Measurements from ENCODE around the gene LRRFIP2.

LRRFIP2 gene

GRCh38 chr3:37093481-37093880 lies 80.9 kb downstream of the LRRFIP2 start:
- TF ChIP-seq CTCF (IDR thresholded peaks at IDR 0.05; ENCODE audit: insufficient read depth, low read depth, low read length, missing control alignments) = no peak
- DNase-seq (ENCODE audit: low read depth) = no peak
- no peak overlapping the region for H3K4me3 ChIP-seq (ENCODE audit: low read depth, low read length)

DNA sequence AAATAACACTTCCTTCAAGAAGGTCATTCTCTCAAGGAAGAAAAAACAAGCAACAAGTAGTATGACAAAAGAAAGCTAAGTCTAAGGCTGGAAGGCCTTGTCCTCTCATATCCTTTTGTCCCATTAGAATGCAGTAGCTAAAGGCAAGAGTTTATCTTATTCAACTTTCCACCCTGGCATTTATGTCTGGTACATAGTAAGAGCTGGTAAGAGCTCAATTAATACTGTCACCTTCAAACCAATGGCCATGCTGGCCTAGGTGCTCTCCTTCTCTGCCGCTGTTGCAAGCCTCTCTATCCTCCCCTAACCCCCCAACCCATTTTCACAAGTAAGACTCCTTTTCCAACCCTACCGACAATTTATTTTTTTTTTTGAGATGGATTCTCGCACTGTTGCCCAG lies 81.9 kb downstream of the LRRFIP2 start:
- TF ChIP-seq CTCF (IDR thresholded peaks at IDR 0.05; ENCODE audit: insufficient read depth, low read depth, low read length, missing control alignments) = no peak
- no peak for DNase-seq (ENCODE audit: low read depth)
- H3K4me3 ChIP-seq (ENCODE audit: low read depth, low read length) = no peak overlapping the region

- DNase-seq (ENCODE audit: low read depth) = no peak
- H3K4me3 ChIP-seq (ENCODE audit: low read depth, low read length) = no peak overlapping the region
- TF ChIP-seq CTCF (IDR thresholded peaks at IDR 0.05; ENCODE audit: insufficient read depth, low read depth, low read length, missing control alignments) = no peak
Observed at GRCh38 chr3:37087870-37088269, 86.5 kb downstream of the LRRFIP2 start.

DNA sequence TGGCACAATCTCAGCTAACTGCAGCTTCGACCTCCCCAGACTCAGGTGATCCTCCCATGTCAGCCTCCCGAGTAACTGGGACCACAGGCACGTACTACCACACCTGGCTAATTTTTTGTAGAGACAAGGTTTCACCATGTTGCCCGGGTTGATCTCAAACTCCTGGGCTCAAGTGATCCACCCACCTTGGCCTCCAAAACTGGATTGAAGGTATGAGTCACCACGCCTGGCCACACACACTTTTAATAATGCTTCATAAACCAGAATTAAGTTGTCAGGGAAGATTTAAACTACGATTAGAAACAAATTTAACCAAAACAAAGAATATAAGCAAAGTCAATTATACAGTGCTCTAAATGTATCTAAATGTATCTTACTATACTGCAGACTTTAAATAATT lies 87.5 kb downstream of the LRRFIP2 start:
- no peak for TF ChIP-seq CTCF (IDR thresholded peaks at IDR 0.05; ENCODE audit: insufficient read depth, low read depth, low read length, missing control alignments)
- no peak for DNase-seq (ENCODE audit: low read depth)
- H3K4me3 ChIP-seq (ENCODE audit: low read depth, low read length) = no peak overlapping the region

GRCh38 chr3:37082317-37082716 lies 92.1 kb downstream of the LRRFIP2 start:
- no peak overlapping the region for H3K4me3 ChIP-seq (ENCODE audit: low read depth, low read length)
- TF ChIP-seq CTCF (IDR thresholded peaks at IDR 0.05; ENCODE audit: insufficient read depth, low read depth, low read length, missing control alignments) = no peak
- no peak for DNase-seq (ENCODE audit: low read depth)

DNA sequence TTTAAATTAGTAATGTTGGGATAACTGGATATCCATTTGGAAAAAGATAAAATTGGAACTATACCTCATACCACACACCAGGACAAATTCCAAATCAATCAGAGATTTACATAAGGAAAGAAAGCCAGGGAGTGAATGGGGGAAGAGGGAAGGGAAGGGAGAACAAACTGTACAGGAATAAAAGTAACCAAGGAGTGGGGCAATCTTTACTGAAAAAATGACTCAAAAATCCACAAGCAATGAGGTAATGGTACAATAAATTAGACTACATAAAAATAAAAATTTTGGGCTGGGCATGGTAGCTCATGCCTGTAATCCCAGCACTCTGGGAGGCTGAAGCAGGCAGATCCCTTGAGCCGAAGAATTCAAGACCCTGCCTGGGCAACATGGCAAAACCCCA lies 98.4 kb downstream of the LRRFIP2 start:
- no peak overlapping the region for H3K4me3 ChIP-seq (ENCODE audit: low read depth, low read length)
- no peak for DNase-seq (ENCODE audit: low read depth)
- TF ChIP-seq CTCF (IDR thresholded peaks at IDR 0.05; ENCODE audit: insufficient read depth, low read depth, low read length, missing control alignments) = no peak

- no peak for TF ChIP-seq CTCF (IDR thresholded peaks at IDR 0.05; ENCODE audit: insufficient read depth, low read depth, low read length, missing control alignments)
- DNase-seq (ENCODE audit: low read depth) = no peak
- no peak overlapping the region for H3K4me3 ChIP-seq (ENCODE audit: low read depth, low read length)
Observed at GRCh38 chr3:37074178-37074577, 100.2 kb downstream of the LRRFIP2 start.

All from GM12865 (cell line).